K562 (cell line): ENCODE measurements around the gene SPEG. TPM values are rescaled to one million over a fixed set of nuclear protein-coding genes. Genes with fewer than 3 reads are reported as not detected.

Source experiments
- ATAC-seq: fragments of 200-7000 bp; cut with Tn5 transposase; 3 replicates; pipeline ENCODE4 v1.9.1; 2020; ENCODE audit warnings: moderate library complexity
- BruUV-seq: library from RNA; stranded (reverse); fragments of 400-500 nt; replicated peaks from 2 replicates; lab custom pipeline; 2021; lab: Mats Ljungman, UMichigan
- CTCF ChIA-PET: fragments of 300-600 bp; formaldehyde crosslinking; extraction: SDS; loops from one replicate; lab custom pipeline; 2021; ENCODE audit warnings: low intra/inter-chr PET ratio; lab: Yijun Ruan, JAX
- POLR2A ChIA-PET: fragments of 300-600, 350-650 bp; sonication (Branson Sonifier 250); formaldehyde crosslinking; extraction: SDS; loops from one replicate; lab custom pipeline; 2021; ENCODE audit warnings: antibody characterized with exemption, inconsistent platforms; lab: Yijun Ruan, JAX
- DNase-seq, 4 experiments: peaks; one replicate each; pipeline versions ENCODE4 v3.0.0 to v3.0.0-alpha.2; 2011 to 2018; ENCODE audit warnings: low spot score in 3 of 4, mixed read lengths in 3 of 4; ENCODE audit errors: extremely low read depth in 1 of 4
- FAIRE-seq: peaks from 2 replicates; lab custom pipeline; 2011; peaks lifted over from hg19 to GRCh38; lab: Jason Lieb, UNC
- H2AFZ ChIP-seq: 2 replicates; pipeline ENCODE4 v1.6.0; 2011; ENCODE audit warnings: low read depth, low read length, control low read depth, inconsistent platforms
- H3K27ac ChIP-seq: fragments of 200-600 bp; 3 replicates; pipeline ENCODE4 v1.8.0; 2011; ENCODE audit warnings: low read depth, mild to moderate bottlenecking, control low read depth, inconsistent platforms, low read length, moderate library complexity, mixed read lengths; ENCODE audit errors: extremely low read depth
- H3K27me3 ChIP-seq, 2 experiments: fragments of 300-600 bp in 1 of 2; 2 replicates in 1 of 2; 3 replicates in 1 of 2; pipeline versions ENCODE4 v1.6.0 to v1.8.0; 2011; ENCODE audit warnings: inconsistent platforms in 2 of 2, low read length in 2 of 2, mild to moderate bottlenecking in 1 of 2, mixed read lengths in 1 of 2, moderate library complexity in 1 of 2; ENCODE audit not compliant: control insufficient read depth in 2 of 2, insufficient read depth in 2 of 2
- H3K36me3 ChIP-seq: fragments of 300-600 bp; 3 replicates; pipeline ENCODE4 v1.8.0; 2011; ENCODE audit warnings: mild to moderate bottlenecking, low read length, inconsistent platforms; ENCODE audit not compliant: control insufficient read depth, insufficient read depth
- H3K4me1 ChIP-seq, 2 experiments: fragments of 200-600 bp in 1 of 2; replicated peaks in 1 of 2; 2 replicates in 1 of 2; 3 replicates in 1 of 2; pipeline versions ENCODE4 v1.5.1 to v1.8.0; 2011; ENCODE audit warnings: inconsistent platforms in 2 of 2, low read length in 2 of 2, mild to moderate bottlenecking in 1 of 2, mixed read lengths in 1 of 2, moderate library complexity in 1 of 2; ENCODE audit not compliant: control insufficient read depth in 2 of 2, insufficient read depth in 2 of 2
- H3K4me2 ChIP-seq: 2 replicates; pipeline ENCODE4 v1.6.1; 2011; ENCODE audit warnings: low read length, control low read depth, inconsistent platforms, mixed read lengths; ENCODE audit not compliant: insufficient read depth
- H3K4me3 ChIP-seq: fragments of 200-600 bp; sonication (generic), shearing (Covaris generic); 2 replicates; pipeline ENCODE4 v1.5.1; 2016; ENCODE audit warnings: control low read depth, inconsistent platforms
- H3K79me2 ChIP-seq: fragments of 200-600 bp; 3 replicates; pipeline ENCODE4 v1.8.0; 2011; ENCODE audit warnings: low read length, inconsistent platforms; ENCODE audit not compliant: control insufficient read depth, insufficient read depth
- H3K9ac ChIP-seq, 2 experiments: 2 replicates each; pipeline versions ENCODE4 v1.6.0 to v1.6.1; 2011; ENCODE audit warnings: low read depth in 2 of 2, low read length in 2 of 2, control low read depth in 1 of 2, inconsistent platforms in 1 of 2, mild to moderate bottlenecking in 1 of 2, mixed read lengths in 1 of 2; ENCODE audit not compliant: insufficient read depth in 1 of 2
- H3K9me1 ChIP-seq: one replicate; pipeline ENCODE4 v1.6.0; 2011; ENCODE audit warnings: inconsistent platforms, mild to moderate bottlenecking, low read length, moderate library complexity; ENCODE audit not compliant: control insufficient read depth, insufficient read depth
- H3K9me3 ChIP-seq: replicated peaks from 2 replicates; pipeline ENCODE4 v1.5.1; 2011; ENCODE audit warnings: low read depth, low read length, inconsistent platforms; ENCODE audit not compliant: control insufficient read depth, insufficient read depth
- H4K20me1 ChIP-seq: replicated peaks from 2 replicates; pipeline ENCODE4 v1.6.1; 2011; ENCODE audit warnings: low read length, inconsistent platforms, mixed read lengths; ENCODE audit not compliant: control insufficient read depth, insufficient read depth
- C11orf30 ChIP-seq: fragments of 450-650 bp; IDR thresholded peaks from 2 replicates; pipeline ENCODE4 v1.6.1; 2016; ENCODE audit warnings: low read depth, mild to moderate bottlenecking
- EZH2 ChIP-seq: IDR thresholded peaks from 2 replicates; pipeline ENCODE4 v1.6.1; 2012; ENCODE audit warnings: low read depth, mild to moderate bottlenecking, inconsistent platforms, low read length, borderline replicate concordance
- MAFG ChIP-seq: fragments of 450-650 bp; conservative IDR thresholded peaks from 2 replicates; pipeline ENCODE4 v1.6.1; 2016; ENCODE audit warnings: missing genetic modification characterization, missing compliant biosample characterization
- PHB ChIP-seq: fragments of 250-450 bp; sonication (Bioruptor Pico); IDR thresholded peaks from 2 replicates; pipeline ENCODE4 v1.5.0; 2021
- TAF15 ChIP-seq: fragments of 200-400 bp; formaldehyde crosslinking; IDR thresholded peaks from 2 replicates; pipeline ENCODE4 v1.6.1; 2017; ENCODE audit warnings: mild to moderate bottlenecking, low read depth, low read length, moderate library complexity
- ZNF316 ChIP-seq: fragments of 450-650 bp; IDR thresholded peaks from 2 replicates; pipeline ENCODE4 v1.6.1; 2016
- ZNF668 ChIP-seq: fragments of 250-450 bp; sonication (Bioruptor Pico); IDR thresholded peaks from 2 replicates; pipeline ENCODE4 v1.8.0; 2022; ENCODE audit warnings: mild to moderate bottlenecking, inconsistent platforms
- WGBS: fragments of 100-300 bp; shearing (Covaris generic); methylation state at CpG from one replicate; pipeline ENCODE4 v1.1.6; 2016; ENCODE audit warnings: low coverage, mixed read lengths; ENCODE audit not compliant: insufficient coverage; ENCODE audit errors: missing lambda C conversion rate; 5-methylcytosine and 5-hydroxymethylcytosine counted together
- in situ Hi-C: fragments of 300-500 bp; cut with MboI; formaldehyde crosslinking; loops from 4 replicates; pipeline ENCODE4 v1.15.0; 2018; ENCODE audit warnings: inconsistent platforms, mixed read lengths
- intact Hi-C: fragments of 100-400 bp; cut with micrococcal nuclease; formaldehyde crosslinking; loops from 2 replicates; pipeline ENCODE4 v1.14.2; 2022
- polyA plus RNA-seq, 8 experiments: library from polyadenylated mRNA; depleted of rRNA in 4 of 8; stranded (reverse) in 5 of 8; unstranded in 3 of 8; fragments of >200 nt; fragmentation: Nextera tagmentation in 2 of 8; fragmentation: Illumina TruSeq in 1 of 8; extraction: Ambion mirVana in 2 of 8; extraction: Trizol in 1 of 8; gene quantifications; 2 replicates each; pipeline versions ENCODE4 v1.2.1 to v1.2.3, GENCODE V29; 2011 to 2014; ENCODE audit warnings: inconsistent platforms in 1 of 8, missing spikeins in 1 of 8
- total RNA-seq, 7 experiments: library from RNA; depleted of rRNA in 6 of 7; stranded (reverse); fragments of >200 nt in 6 of 7; fragmentation: Illumina TruSeq in 2 of 7; extraction: Trizol in 2 of 7; gene quantifications; 2 replicates each; pipeline versions ENCODE4 v1.2.1 to v1.2.3, GENCODE V29; 2011 to 2021; ENCODE audit warnings: low replicate concordance in 1 of 7
- TF ChIP-seq, protein P1 (sequence below): fragments of 250-450 bp; sonication (Bioruptor Pico); IDR thresholded peaks from 2 replicates; pipeline ENCODE4 v1.6.1; 2021; ENCODE audit warnings: mild to moderate bottlenecking
- TF ChIP-seq, protein P2 (sequence below): fragments of 450-650 bp; formaldehyde crosslinking; IDR thresholded peaks from 2 replicates; pipeline ENCODE4 v1.4.0; 2020; ENCODE audit warnings: mild to moderate bottlenecking, moderate library complexity

SPEG gene
- total and polyA plus RNA-seq, 9 of the 15 experiments (the other 6 are each of a cell fraction or from before 2014, with no cell fraction given) = 0.49 to 8.7 (median 3.0) TPM

DNA sequence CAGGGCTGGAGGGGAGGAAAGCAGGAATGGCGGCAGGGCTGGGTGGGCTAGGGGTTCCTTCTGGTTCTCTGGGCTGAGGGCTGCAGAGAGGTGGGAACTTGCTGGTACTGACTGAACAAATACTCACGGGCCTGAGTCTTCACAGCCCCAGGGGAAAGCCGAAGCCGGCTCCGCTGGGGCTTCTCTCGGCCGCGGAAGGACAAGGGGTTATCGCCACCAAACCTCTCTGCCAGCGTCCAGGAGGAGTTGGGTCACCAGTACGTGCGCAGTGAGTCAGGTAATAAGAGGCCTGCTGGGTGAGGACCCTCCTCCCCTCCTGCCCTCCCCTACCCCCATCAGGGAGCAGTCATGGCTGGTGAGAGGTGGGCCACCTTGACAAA, 50.5 kb downstream of the SPEG start:
- Histone ChIP-seq H3K27me3 (no peaks in the 10 kb centered on the region), H3K9me3 (no peaks in the 10 kb centered on the region), H2AFZ (no peak overlapping the region), H3K79me2 (no peaks in the 10 kb centered on the region), H4K20me1 (no peaks in the 10 kb centered on the region; the same call in 1 of the 2 replicates), H3K4me3 (no peak overlapping the region), H3K9me1 (no peaks in the 10 kb centered on the region), H3K4me2 (no peak overlapping the region), H3K36me3 (no peaks in the 10 kb centered on the region), H3K9ac (no peak overlapping the region), H3K4me1 (peaks cover 3 to 40% of the 10 kb centered on the region in 2 experiments; a peak in 3 of 5 replicates), H3K27ac (no peak overlapping the region)
- DNase-seq = no peak
- no peak for ATAC-seq
- ChIA-PET POLR2A (interaction anchor here (0.5 to 1.7 kb wide), 5 partner anchors 8 to 112 kb away, joined by 3 to 7 read pairs (median 3); partner anchors contain the start of gene STK11IP), CTCF (no interaction called here)
- FAIRE-seq = no peak
- intact Hi-C loops = no loop called here
- WGBS = 39% methylated on average over 3 of the region's 12 CpGs
- BruUV-seq = no TSS peak
- TF ChIP-seq, protein P1, sequence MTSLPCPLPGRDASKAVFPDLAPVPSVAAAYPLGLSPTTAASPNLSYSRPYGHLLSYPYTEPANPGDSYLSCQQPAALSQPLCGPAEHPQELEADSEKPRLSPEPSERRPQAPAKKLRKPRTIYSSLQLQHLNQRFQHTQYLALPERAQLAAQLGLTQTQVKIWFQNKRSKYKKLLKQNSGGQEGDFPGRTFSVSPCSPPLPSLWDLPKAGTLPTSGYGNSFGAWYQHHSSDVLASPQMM (CRISPR knock-in tag) = no peak
- TF ChIP-seq TAF15 (no peak), ZNF668 (CRISPR knock-in tag) (no peak), PHB (no peak)
- in situ Hi-C loops = no loop called here

DNA sequence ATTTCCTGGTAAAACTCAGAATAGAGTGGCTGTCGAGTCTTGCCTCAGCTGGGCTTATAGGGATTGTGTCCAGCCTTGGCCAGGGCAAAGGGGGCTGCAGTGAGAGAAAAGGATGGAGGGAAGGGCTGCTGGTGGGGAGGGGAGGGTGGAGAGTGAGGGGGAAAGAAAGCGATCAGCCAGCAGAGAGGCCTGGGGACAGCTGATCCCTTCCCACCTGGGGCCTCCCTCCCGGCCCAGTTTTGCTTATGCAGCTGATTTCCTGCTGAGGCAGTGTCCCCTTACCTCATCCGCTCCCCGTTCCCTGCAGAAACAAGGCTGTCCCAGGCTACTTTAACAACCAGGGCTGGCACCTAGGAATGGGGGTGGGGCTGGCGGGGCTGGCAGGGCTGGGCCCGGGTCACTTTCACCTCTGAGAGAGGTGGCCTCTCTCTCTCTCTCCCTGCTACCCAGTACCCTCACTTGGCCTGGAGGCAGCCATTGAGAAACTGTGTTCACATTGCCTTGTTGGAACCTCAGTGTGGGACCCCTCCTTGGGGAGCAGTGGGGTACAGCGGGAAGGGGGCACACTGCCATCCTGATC, 51.8 kb downstream of the SPEG start:
- BruUV-seq = no TSS peak
- TF ChIP-seq, protein P2, sequence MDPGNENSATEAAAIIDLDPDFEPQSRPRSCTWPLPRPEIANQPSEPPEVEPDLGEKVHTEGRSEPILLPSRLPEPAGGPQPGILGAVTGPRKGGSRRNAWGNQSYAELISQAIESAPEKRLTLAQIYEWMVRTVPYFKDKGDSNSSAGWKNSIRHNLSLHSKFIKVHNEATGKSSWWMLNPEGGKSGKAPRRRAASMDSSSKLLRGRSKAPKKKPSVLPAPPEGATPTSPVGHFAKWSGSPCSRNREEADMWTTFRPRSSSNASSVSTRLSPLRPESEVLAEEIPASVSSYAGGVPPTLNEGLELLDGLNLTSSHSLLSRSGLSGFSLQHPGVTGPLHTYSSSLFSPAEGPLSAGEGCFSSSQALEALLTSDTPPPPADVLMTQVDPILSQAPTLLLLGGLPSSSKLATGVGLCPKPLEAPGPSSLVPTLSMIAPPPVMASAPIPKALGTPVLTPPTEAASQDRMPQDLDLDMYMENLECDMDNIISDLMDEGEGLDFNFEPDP (CRISPR knock-in tag) = no peak
- TF ChIP-seq ZNF316 (peak; percentile 39; the same call in 1 of the 2 replicates), EZH2 (no peak), MAFG (tag) (0 out of 2 replicates have a peak, but pooled peaks have one; percentile 7), C11orf30 (peak; percentile 42)
- ChIA-PET CTCF (interaction anchor here (0.5 kb wide), 1 partner anchor 43 kb away, joined by 3 read pairs; no protein-coding TSS in a partner anchor), POLR2A (interaction anchor here (0.5 to 1.9 kb wide), 7 partner anchors 8 to 172 kb away, joined by 3 to 9 read pairs (median 3); partner anchors contain the start of gene GMPPA)
- no peak for DNase-seq
- Histone ChIP-seq H3K27me3 (no peaks in the 10 kb centered on the region), H2AFZ (no peak overlapping the region), H3K4me2 (no peak overlapping the region), H3K27ac (no peak overlapping the region), H3K4me3 (no peak overlapping the region), H3K79me2 (no peaks in the 10 kb centered on the region), H3K4me1 (peaks cover 6 to 51% of the 10 kb centered on the region in 2 experiments; a peak in 3 of 5 replicates), H3K36me3 (no peaks in the 10 kb centered on the region), H3K9ac (peak overlapping the region in 1 of 2 experiments; percentile 40; a peak in 1 of 4 replicates), H3K9me1 (no peaks in the 10 kb centered on the region), H4K20me1 (no peaks in the 10 kb centered on the region; the same call in 1 of the 2 replicates), H3K9me3 (no peaks in the 10 kb centered on the region)
- no peak for ATAC-seq
- 8% methylated on average over 2 of the region's 8 CpGs for WGBS
- intact Hi-C loops (no loop called here), in situ Hi-C loops (no loop called here)
- FAIRE-seq = no peak
